Suprapubic skin (tissue), 4 donors: Measurements from ENCODE around the gene CNP. TPM values are rescaled to one million over a fixed set of nuclear protein-coding genes. Genes with fewer than 3 reads are reported as not detected.

ENCODE experiments used
- DNase-seq, 2 donors: peaks; one replicate each; pipeline ENCODE4 v3.0.0-alpha.2; 2019; ENCODE audit warnings: low spot score in 2 of 2
- H3K27ac ChIP-seq: fragments of 200-600 bp; sonication (generic); one replicate; pipeline ENCODE4 v1.5.1; 2019
- H3K27me3 ChIP-seq: fragments of 200-600 bp; sonication (generic); one replicate; pipeline ENCODE4 v1.5.1; 2019
- H3K36me3 ChIP-seq: fragments of 200-600 bp; sonication (generic); one replicate; pipeline ENCODE4 v1.5.1; 2019
- H3K4me1 ChIP-seq: fragments of 200-600 bp; sonication (generic); one replicate; pipeline ENCODE4 v1.5.1; 2019
- H3K4me3 ChIP-seq: fragments of 200-600 bp; sonication (generic); one replicate; pipeline ENCODE4 v1.5.1; 2019; ENCODE audit warnings: mild to moderate bottlenecking
- H3K9me3 ChIP-seq: fragments of 200-600 bp; sonication (generic); one replicate; pipeline ENCODE4 v1.5.1; 2019
- EP300 ChIP-seq: sonication (generic); formaldehyde crosslinking; IDR thresholded peaks from one replicate; pipeline ENCODE4 v1.6.1; 2017; ENCODE audit warnings: antibody characterized with exemption
- POLR2A ChIP-seq, 2 donors: fragments of 450-650 bp; IDR thresholded peaks; one replicate each; pipeline ENCODE4 v1.6.1; 2017; ENCODE audit warnings: antibody characterized with exemption in 2 of 2, mild to moderate bottlenecking in 2 of 2, moderate library complexity in 2 of 2
- POLR2AphosphoS5 ChIP-seq, 3 donors: sonication (generic); formaldehyde crosslinking; IDR thresholded peaks; one replicate each; pipeline ENCODE4 v1.6.1; 2017; ENCODE audit warnings: antibody characterized with exemption in 3 of 3
- WGBS: methylation state at CpG from one replicate; pipeline ENCODE4 v1.1.5; 2018; 5-methylcytosine and 5-hydroxymethylcytosine counted together
- total RNA-seq, 4 donors: library from RNA; depleted of rRNA; stranded (reverse); fragments of >200 nt; gene quantifications; one replicate each; pipeline ENCODE4 v1.1.0, GENCODE V29; 2016
- TF ChIP-seq, protein P1 (sequence below), 2 donors: fragments of 200-600 bp in 1 of 2; fragments of 450-650 bp in 1 of 2; sonication (generic) in 1 of 2; IDR thresholded peaks; one replicate each; pipeline ENCODE4 v1.5.1; 2016 to 2019; ENCODE audit warnings: antibody characterized with exemption in 2 of 2, mild to moderate bottlenecking in 1 of 2, moderate library complexity in 1 of 2

The CNP gene
- total RNA-seq, 4 donors from 2014 or later, result 44.3 to 55.1 (median 47.3) TPM

DNA sequence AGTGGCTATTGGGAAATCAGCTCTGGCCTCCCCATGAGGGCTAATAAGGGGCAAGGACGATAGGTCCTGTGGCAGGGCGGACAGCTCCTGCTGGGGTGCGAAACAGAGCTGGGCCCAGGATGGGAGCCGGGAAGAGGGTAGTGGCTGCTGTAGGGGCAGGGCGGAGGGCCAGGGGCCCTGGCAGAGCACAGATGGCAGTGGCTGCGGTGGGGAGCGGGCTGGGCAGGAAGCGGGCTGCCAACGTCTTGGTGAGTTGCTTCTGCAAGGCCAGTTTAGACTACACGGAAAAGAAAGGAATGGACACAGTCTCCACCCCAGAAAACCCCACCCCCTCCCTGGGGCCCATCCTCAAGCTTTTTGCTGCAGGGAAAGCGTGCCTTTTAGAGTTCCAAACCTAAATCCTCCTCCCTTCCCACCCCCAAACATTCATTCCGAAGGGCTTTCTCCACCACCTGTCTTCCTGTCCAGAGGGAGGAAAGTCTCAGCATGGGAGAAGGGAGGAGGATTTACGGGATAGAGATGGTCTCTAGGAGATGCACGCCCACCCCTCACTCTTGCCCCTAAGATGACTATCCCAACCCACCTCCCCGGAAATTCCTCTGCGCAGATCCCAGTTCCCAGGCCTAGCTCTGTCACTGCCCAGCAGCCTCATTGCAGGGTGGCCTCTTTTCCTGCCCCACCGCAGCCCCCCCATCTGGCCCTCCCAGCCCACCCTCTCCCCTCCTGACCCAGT lies 60.4 kb downstream of the CNP start:
- Histone ChIP-seq H3K27ac (no peak overlapping the region), H3K9me3 (no peaks in the 10 kb centered on the region), H3K4me1 (peaks cover 15% of the 10 kb centered on the region), H3K36me3 (peaks cover 24% of the 10 kb centered on the region), H3K27me3 (no peaks in the 10 kb centered on the region), H3K4me3 (no peak overlapping the region)
- TF ChIP-seq EP300 (no peak), POLR2A (IDR thresholded peaks at IDR 0.05) (no peak), POLR2AphosphoS5 (IDR thresholded peaks at IDR 0.05) (no peak)
- TF ChIP-seq, protein P1, sequence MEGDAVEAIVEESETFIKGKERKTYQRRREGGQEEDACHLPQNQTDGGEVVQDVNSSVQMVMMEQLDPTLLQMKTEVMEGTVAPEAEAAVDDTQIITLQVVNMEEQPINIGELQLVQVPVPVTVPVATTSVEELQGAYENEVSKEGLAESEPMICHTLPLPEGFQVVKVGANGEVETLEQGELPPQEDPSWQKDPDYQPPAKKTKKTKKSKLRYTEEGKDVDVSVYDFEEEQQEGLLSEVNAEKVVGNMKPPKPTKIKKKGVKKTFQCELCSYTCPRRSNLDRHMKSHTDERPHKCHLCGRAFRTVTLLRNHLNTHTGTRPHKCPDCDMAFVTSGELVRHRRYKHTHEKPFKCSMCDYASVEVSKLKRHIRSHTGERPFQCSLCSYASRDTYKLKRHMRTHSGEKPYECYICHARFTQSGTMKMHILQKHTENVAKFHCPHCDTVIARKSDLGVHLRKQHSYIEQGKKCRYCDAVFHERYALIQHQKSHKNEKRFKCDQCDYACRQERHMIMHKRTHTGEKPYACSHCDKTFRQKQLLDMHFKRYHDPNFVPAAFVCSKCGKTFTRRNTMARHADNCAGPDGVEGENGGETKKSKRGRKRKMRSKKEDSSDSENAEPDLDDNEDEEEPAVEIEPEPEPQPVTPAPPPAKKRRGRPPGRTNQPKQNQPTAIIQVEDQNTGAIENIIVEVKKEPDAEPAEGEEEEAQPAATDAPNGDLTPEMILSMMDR (IDR thresholded peaks at IDR 0.05), result no peak
- DNase-seq, result no peak
- 53% methylated on average over 16 of the region's 17 CpGs for WGBS

Other genes starting within 250 kb of the CNP start
- 1 to 10 TPM; 1.0 to 9.3 (median 1.2) TPM for gene HAP1, start 232.2 kb upstream of the CNP start, total RNA-seq
- gene JUP, start 180.1 kb upstream of the CNP start, total RNA-seq, result 1,000 to 10,000 TPM; 1,107 to 2,369 (median 1,992) TPM
- gene P3H4, start 154.8 kb upstream of the CNP start, total RNA-seq, result 10 to 100 TPM in 1 of 4 donors, 1 to 10 TPM in 3; 8.5 to 18.6 (median 9.2) TPM
- gene FKBP10, start 153.8 kb upstream of the CNP start, total RNA-seq, result 10 to 100 TPM; 11.7 to 14.8 (median 12.4) TPM
- gene NT5C3B, start 130.6 kb upstream of the CNP start, total RNA-seq, result 10 to 100 TPM; 21.6 to 41.2 (median 30.7) TPM
- under 1 TPM in 1 of 4 donors, not detected in 3; 0.30 TPM for gene KLHL10, start 129.0 kb upstream of the CNP start, total RNA-seq
- gene KLHL11, start 101.4 kb upstream of the CNP start, total RNA-seq, result 10 to 100 TPM; 19.6 to 27.9 (median 21.4) TPM
- 10 to 100 TPM; 40.5 to 81.9 (median 72.9) TPM for gene ACLY, start 47.8 kb upstream of the CNP start, total RNA-seq
- gene ODAD4, start 36.2 kb upstream of the CNP start, total RNA-seq, result 1 to 10 TPM in 2 of 4 donors, under 1 TPM in 1, not detected in 1; 0.42 to 1.9 (median 1.3) TPM
- 10 to 100 TPM; 57.5 to 82.6 (median 60.2) TPM for gene DNAJC7, start 50.6 kb downstream of the CNP start, total RNA-seq
- 10 to 100 TPM; 33.7 to 52.5 (median 43.9) TPM for gene NKIRAS2, start 53.3 kb downstream of the CNP start, total RNA-seq
- gene C17orf113, start 83.8 kb downstream of the CNP start, total RNA-seq, result 1 to 10 TPM in 2 of 4 donors, under 1 TPM in 2; 0.60 to 2.3 (median 1.4) TPM
- 1 to 10 TPM in 1 of 4 donors, under 1 TPM in 3; 0.47 to 1.9 (median 0.68) TPM for gene ZNF385C, start 131.7 kb downstream of the CNP start, total RNA-seq
- 10 to 100 TPM in 3 of 4 donors, 1 to 10 TPM in 1; 8.2 to 14.2 (median 11.9) TPM for gene DHX58, start 145.9 kb downstream of the CNP start, total RNA-seq
- 100 to 1,000 TPM in 1 of 4 donors, 10 to 100 TPM in 3; 36.3 to 107 (median 57.1) TPM for gene KAT2A, start 154.6 kb downstream of the CNP start, total RNA-seq
- gene HSPB9, start 156.0 kb downstream of the CNP start, total RNA-seq, result under 1 TPM in 2 of 4 donors, not detected in 2; 0.31 to 0.48 TPM
- gene RAB5C, start 188.2 kb downstream of the CNP start, total RNA-seq, result 100 to 1,000 TPM in 1 of 4 donors, 10 to 100 TPM in 3; 94.4 to 105 (median 96.8) TPM
- gene KCNH4, start 214.3 kb downstream of the CNP start, total RNA-seq, result not detected
- not detected for gene HCRT, start 218.7 kb downstream of the CNP start, total RNA-seq
- gene GHDC, start 227.7 kb downstream of the CNP start, total RNA-seq, result 10 to 100 TPM; 14.6 to 22.8 (median 18.7) TPM